ENCODE data around the gene SLC44A3. TPM values are rescaled to one million over a fixed set of nuclear protein-coding genes. Genes with fewer than 3 reads are reported as not detected.

Gene SLC44A3
- polyA plus RNA-seq, 4 donors: 9.5 to 90.3 (median 19.5) TPM

DNA sequence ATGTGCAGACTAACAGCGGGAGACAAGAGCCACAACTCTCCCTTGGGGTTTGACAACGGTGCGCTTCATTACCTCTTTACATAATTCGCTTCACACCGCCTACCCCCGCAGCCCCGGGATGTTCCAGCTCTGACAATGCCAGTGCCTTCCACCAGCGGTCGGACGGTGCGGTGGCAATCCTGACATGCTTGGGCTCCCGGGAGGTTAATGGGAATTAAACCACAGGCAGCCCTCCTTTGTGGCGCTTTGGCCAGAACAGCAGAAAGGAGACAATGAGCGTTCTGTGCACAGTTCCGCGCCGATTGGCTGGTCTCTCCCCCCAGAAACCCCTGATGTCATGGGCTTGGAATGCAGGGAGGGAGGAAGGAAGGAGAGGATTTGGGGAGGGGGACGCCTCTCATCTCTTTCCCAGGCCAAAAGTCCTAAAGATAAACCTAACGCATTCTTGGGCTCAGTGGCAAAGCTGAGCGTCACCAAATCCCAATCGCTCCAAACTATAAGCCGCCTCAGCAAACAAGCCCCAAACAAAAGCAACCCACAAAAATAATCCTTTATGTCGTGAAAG, 105.5 kb downstream of the SLC44A3 start:
- DNase-seq (peak; percentile 36 to 68), FAIRE-seq (no peak)
- peaks cover 0 to 10% (median 8%) of the 10 kb centered on the region in 3 donors for H3K4me1 ChIP-seq (ENCODE audit: control insufficient read depth in 3 of 3, insufficient read depth in 2 of 3, low read depth in 1 of 3, low read length in 2 of 3)
- WGBS, 3 donors: 2 to 6% (median 3%) methylated on average over 23 of the region's 23 CpGs
- peaks cover 0 to 27% (median 2%) of the 10 kb centered on the region in 3 donors for H3K27me3 ChIP-seq (ENCODE audit: control insufficient read depth in 3 of 3, insufficient read depth in 3 of 3, low read length in 3 of 3)
- no peaks in the 10 kb centered on the region for H3K9me3 ChIP-seq (ENCODE audit: control insufficient read depth in 2 of 2, insufficient read depth in 1 of 2, low read depth in 1 of 2, low read length in 1 of 2)
- H3K4me3 ChIP-seq (ENCODE audit: low read depth in 1 of 3, low read length in 3 of 3): peak overlapping the region; percentile 74 to 81 (median 80)
- no peaks in the 10 kb centered on the region for H3K36me3 ChIP-seq (ENCODE audit: control insufficient read depth in 3 of 3, insufficient read depth in 2 of 3, low read depth in 1 of 3, low read length in 3 of 3)
- peak overlapping the region; percentile 92 to 97 (median 96) for H3K27ac ChIP-seq (ENCODE audit: low read depth in 1 of 3, low read length in 2 of 3)

- FAIRE-seq: no peak
Measured at GRCh38 chr1:94926126-94926914, 106.2 kb downstream of the SLC44A3 start.

DNA sequence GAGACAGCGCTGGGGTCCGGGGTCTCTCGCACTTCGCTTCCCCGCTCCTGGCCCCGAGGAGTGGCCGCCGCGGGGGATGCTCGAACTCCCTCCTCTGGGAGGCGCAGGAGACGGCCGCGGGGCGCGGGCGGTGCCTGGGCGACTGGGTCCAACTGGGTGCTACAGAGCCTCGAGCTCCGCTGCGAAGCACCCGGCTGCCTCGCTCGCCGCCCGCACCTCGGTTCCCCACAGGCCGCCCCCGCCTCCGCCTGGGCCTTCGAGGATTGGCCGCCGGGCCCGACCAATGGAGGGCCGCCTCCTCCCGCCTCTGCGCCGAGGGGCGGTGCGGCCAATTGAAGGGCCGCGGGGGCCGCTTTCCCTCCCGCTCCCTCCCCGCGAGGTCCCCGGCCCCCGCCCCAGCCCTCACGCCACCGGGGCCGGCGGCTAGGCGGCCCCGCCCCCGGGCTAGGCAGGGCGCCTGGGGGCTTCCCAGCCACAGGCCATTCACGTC, 106.8 kb downstream of the SLC44A3 start, which contains the start of gene CNN3:
CNN3 (minus strand) TSS at position 196 of the 490 bp plus-strand sequence. CDS start 216 bp downstream, outside the sequence.
- Histone ChIP-seq H3K4me1 (ENCODE audit: control insufficient read depth in 3 of 3, insufficient read depth in 2 of 3, low read depth in 1 of 3, low read length in 2 of 3) (peaks cover 0 to 10% (median 5%) of the 10 kb centered on the region in 3 donors), H3K27ac (ENCODE audit: low read depth in 1 of 3, low read length in 2 of 3) (peak within 1 kb of the TSS; percentile 92 to 97 (median 97)), H3K27me3 (ENCODE audit: control insufficient read depth in 3 of 3, insufficient read depth in 3 of 3, low read length in 3 of 3) (peaks cover 0 to 27% (median 2%) of the 10 kb centered on the region in 3 donors), H3K9me3 (ENCODE audit: control insufficient read depth in 2 of 2, insufficient read depth in 1 of 2, low read depth in 1 of 2, low read length in 1 of 2) (no peaks in the 10 kb centered on the region), H3K4me3 (ENCODE audit: low read depth in 1 of 3, low read length in 3 of 3) (peak within 1 kb of the TSS; percentile 74 to 81 (median 80)), H3K36me3 (ENCODE audit: control insufficient read depth in 3 of 3, insufficient read depth in 2 of 3, low read depth in 1 of 3, low read length in 3 of 3) (no peaks in the 10 kb centered on the region)
- peak; percentile 87 to 93 for DNase-seq
- WGBS, 3 donors: 0 to 1% (median 1%) methylated on average over 32 to 57 of the region's 57 CpGs
- no peak for FAIRE-seq

More at GRCh38 chr1:94926126-94926914, 106.2 kb downstream of the SLC44A3 start:
- Histone ChIP-seq H3K9me3 (ENCODE audit: control insufficient read depth in 2 of 2, insufficient read depth in 1 of 2, low read depth in 1 of 2, low read length in 1 of 2) (no peaks in the 10 kb centered on the region), H3K27me3 (ENCODE audit: control insufficient read depth in 3 of 3, insufficient read depth in 3 of 3, low read length in 3 of 3) (peaks cover 0 to 27% (median 2%) of the 10 kb centered on the region in 3 donors), H3K36me3 (ENCODE audit: control insufficient read depth in 3 of 3, insufficient read depth in 2 of 3, low read depth in 1 of 3, low read length in 3 of 3) (no peaks in the 10 kb centered on the region), H3K27ac (ENCODE audit: low read depth in 1 of 3, low read length in 2 of 3) (peak overlapping the region; percentile 92 to 97 (median 96)), H3K4me1 (ENCODE audit: control insufficient read depth in 3 of 3, insufficient read depth in 2 of 3, low read depth in 1 of 3, low read length in 2 of 3) (peaks cover 0 to 10% (median 8%) of the 10 kb centered on the region in 3 donors), H3K4me3 (ENCODE audit: low read depth in 1 of 3, low read length in 3 of 3) (peak overlapping the region; percentile 74 to 81 (median 80))
- 0 to 1% (median 1%) methylated on average over 61 to 78 of the region's 78 CpGs for WGBS, 3 donors
- peak; percentile 42 to 68 for DNase-seq

GRCh38 chr1:94927405-94928175, 107.4 kb downstream of the SLC44A3 start:
- DNase-seq (peak in 1 of 2 donors; percentile 74), FAIRE-seq (no peak)
- Histone ChIP-seq H3K27ac (ENCODE audit: low read depth in 1 of 3, low read length in 2 of 3) (peak overlapping the region; percentile 61 to 97 (median 97)), H3K4me3 (ENCODE audit: low read depth in 1 of 3, low read length in 3 of 3) (peak overlapping the region; percentile 36 to 81 (median 61)), H3K4me1 (ENCODE audit: control insufficient read depth in 3 of 3, insufficient read depth in 2 of 3, low read depth in 1 of 3, low read length in 2 of 3) (peaks cover 0 to 10% (median 4%) of the 10 kb centered on the region in 3 donors), H3K9me3 (ENCODE audit: control insufficient read depth in 2 of 2, insufficient read depth in 1 of 2, low read depth in 1 of 2, low read length in 1 of 2) (no peaks in the 10 kb centered on the region), H3K36me3 (ENCODE audit: control insufficient read depth in 3 of 3, insufficient read depth in 2 of 3, low read depth in 1 of 3, low read length in 3 of 3) (no peaks in the 10 kb centered on the region), H3K27me3 (ENCODE audit: control insufficient read depth in 3 of 3, insufficient read depth in 3 of 3, low read length in 3 of 3) (peaks cover 0 to 27% (median 2%) of the 10 kb centered on the region in 3 donors)
- WGBS, 3 donors: 5 to 13% (median 10%) methylated on average over 33 to 40 of the region's 40 CpGs

DNA sequence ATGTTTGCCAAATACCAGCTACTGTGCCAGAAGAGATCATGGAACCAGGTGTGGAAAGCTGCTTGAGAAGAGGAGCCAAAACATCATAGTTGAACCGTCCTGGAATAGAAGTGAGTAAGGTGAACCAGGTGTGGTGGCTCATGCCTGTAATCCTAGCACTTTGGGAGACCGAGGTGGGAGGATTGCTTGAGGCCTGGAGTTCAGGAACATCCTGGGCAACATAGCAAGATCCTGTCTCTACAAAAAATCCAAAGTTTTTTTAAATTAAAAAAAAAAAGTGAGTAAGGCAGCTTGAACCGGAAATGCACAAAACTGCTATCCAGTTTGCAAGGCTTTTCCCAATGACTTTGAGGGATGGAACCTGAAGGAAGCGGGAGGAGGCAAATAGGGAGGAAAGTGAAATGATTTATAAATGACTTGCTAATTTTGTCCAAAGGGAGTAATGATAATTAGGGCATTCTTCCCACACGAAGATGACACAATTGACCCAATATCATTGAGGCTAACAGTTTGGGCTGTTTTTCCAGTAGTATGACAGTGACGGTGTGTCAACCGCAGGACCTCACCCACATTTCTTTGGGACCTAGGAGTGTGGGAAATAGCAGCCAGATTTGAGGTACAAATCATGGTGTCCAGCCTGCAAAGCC, 108.3 kb downstream of the SLC44A3 start:
- Histone ChIP-seq H3K27me3 (ENCODE audit: control insufficient read depth in 3 of 3, insufficient read depth in 3 of 3, low read length in 3 of 3) (peaks cover 0 to 27% (median 2%) of the 10 kb centered on the region in 3 donors), H3K9me3 (ENCODE audit: control insufficient read depth in 2 of 2, insufficient read depth in 1 of 2, low read depth in 1 of 2, low read length in 1 of 2) (no peaks in the 10 kb centered on the region), H3K36me3 (ENCODE audit: control insufficient read depth in 3 of 3, insufficient read depth in 2 of 3, low read depth in 1 of 3, low read length in 3 of 3) (no peaks in the 10 kb centered on the region), H3K4me3 (ENCODE audit: low read depth in 1 of 3, low read length in 3 of 3) (peak overlapping the region in 1 of 3 donors; percentile 26), H3K27ac (ENCODE audit: low read depth in 1 of 3, low read length in 2 of 3) (peak overlapping the region in 2 of 3 donors; percentile 97), H3K4me1 (ENCODE audit: control insufficient read depth in 3 of 3, insufficient read depth in 2 of 3, low read depth in 1 of 3, low read length in 2 of 3) (peaks cover 0 to 5% (median 0%) of the 10 kb centered on the region in 3 donors)
- DNase-seq (no peak), FAIRE-seq (no peak)
- WGBS, 3 donors: 15 to 51% (median 38%) methylated on average over 7 of the region's 7 CpGs

DNA sequence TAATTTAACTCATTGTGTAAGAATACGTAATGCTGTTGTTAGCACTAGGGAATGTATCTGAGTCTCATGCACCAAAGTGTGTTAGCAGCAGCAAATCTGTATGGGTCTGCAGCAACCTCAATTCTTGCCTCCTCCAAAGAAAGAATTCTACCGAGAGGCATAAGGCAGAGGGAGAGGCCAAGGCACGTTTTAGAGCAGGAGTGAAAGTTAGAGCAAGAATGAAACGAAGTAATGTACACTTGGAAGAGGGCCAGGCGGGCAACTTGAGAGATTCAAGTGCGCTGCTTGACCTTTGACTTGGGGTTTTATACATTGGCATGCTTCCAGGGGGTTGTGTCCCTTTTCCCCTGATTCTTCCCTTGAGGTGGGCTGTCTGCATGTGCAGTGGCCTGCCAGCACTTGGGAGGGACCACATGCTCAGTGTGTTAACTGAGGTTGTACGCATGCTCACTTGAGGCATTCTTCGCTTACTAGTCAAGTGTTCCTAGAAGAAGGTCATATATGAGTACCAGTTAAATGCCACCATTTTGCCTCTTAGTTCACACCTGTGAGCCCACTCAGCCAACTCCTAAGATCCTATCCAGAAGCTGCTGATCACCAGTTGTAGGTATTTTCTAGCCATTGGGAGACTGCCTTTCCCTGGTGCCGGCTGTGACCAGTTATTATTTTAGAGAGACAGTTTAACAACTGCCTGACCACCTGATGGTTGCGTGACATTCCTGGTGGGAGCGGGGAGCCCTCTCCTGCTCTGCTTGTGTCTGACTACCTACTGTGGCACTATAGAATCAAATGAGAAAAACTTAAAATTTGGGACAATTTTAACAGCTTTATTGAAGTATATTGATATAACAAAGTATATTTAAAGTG, 109.4 kb downstream of the SLC44A3 start:
- peak in 1 of 2 donors; percentile 83 for DNase-seq
- FAIRE-seq: no peak
- H3K27ac ChIP-seq (ENCODE audit: low read depth in 1 of 3, low read length in 2 of 3): peak overlapping the region in 2 of 3 donors; percentile 33 to 61
- 16 to 59% (median 37%) methylated on average over 11 of the region's 11 CpGs for WGBS, 3 donors
- H3K27me3 ChIP-seq (ENCODE audit: control insufficient read depth in 3 of 3, insufficient read depth in 3 of 3, low read length in 3 of 3): peaks cover 0 to 24% (median 2%) of the 10 kb centered on the region in 3 donors
- H3K4me3 ChIP-seq (ENCODE audit: low read depth in 1 of 3, low read length in 3 of 3): peak overlapping the region in 1 of 3 donors; percentile 9
- no peaks in the 10 kb centered on the region for H3K36me3 ChIP-seq (ENCODE audit: control insufficient read depth in 3 of 3, insufficient read depth in 2 of 3, low read depth in 1 of 3, low read length in 3 of 3)
- peaks cover 0 to 5% (median 0%) of the 10 kb centered on the region in 3 donors for H3K4me1 ChIP-seq (ENCODE audit: control insufficient read depth in 3 of 3, insufficient read depth in 2 of 3, low read depth in 1 of 3, low read length in 2 of 3)
- no peaks in the 10 kb centered on the region for H3K9me3 ChIP-seq (ENCODE audit: control insufficient read depth in 2 of 2, insufficient read depth in 1 of 2, low read depth in 1 of 2, low read length in 1 of 2)

DNA sequence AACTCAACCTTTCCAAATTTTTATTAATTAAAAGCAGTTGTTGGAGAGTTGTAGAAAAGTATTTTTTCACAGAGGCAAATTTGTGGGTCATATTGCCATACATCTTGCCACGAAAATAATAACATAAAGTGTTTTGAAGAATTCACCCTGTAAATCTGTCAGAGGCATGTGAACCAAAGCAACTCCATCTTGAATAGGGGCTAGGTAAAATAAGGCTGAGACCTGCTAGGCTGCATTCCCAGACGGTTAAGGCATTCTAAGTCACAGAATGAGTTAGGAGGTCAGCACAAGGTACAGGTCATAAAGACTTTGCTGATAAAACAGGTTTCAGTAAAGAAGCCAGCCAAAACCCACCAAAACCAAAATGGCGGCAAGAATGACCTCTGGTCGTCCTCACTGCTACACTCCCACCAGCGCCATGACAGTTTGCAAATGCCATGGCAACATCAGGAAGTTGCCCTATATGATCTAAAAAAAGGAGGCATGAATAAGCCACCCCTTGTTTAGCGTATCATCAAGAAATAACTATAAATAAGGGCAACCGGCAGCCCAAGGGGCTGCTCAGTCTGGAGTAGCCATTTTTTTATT, 111.2 kb downstream of the SLC44A3 start:
- Histone ChIP-seq H3K27ac (ENCODE audit: low read depth in 1 of 3, low read length in 2 of 3) (no peak overlapping the region), H3K9me3 (ENCODE audit: control insufficient read depth in 2 of 2, insufficient read depth in 1 of 2, low read depth in 1 of 2, low read length in 1 of 2) (no peaks in the 10 kb centered on the region), H3K27me3 (ENCODE audit: control insufficient read depth in 3 of 3, insufficient read depth in 3 of 3, low read length in 3 of 3) (peaks cover 0 to 9% (median 2%) of the 10 kb centered on the region in 3 donors), H3K36me3 (ENCODE audit: control insufficient read depth in 3 of 3, insufficient read depth in 2 of 3, low read depth in 1 of 3, low read length in 3 of 3) (no peaks in the 10 kb centered on the region), H3K4me3 (ENCODE audit: low read depth in 1 of 3, low read length in 3 of 3) (no peak overlapping the region), H3K4me1 (ENCODE audit: control insufficient read depth in 3 of 3, insufficient read depth in 2 of 3, low read depth in 1 of 3, low read length in 2 of 3) (no peaks in the 10 kb centered on the region)
- no peak for FAIRE-seq
- no peak for DNase-seq
- 80 to 91% (median 83%) methylated on average over 7 of the region's 7 CpGs for WGBS, 3 donors

Measured in small intestine (tissue), 7 donors.